GM21447 (cell line): ENCODE measurements around the gene DBI.
A peak's percentile ranks its signal among the peaks of the same experiment; 100 is the strongest.

Source experiments
- ATAC-seq: cut with Tn5 transposase; IDR thresholded peaks from one replicate; pipeline ENCODE4 v1.9.1; 2021; ENCODE audit not compliant: unreplicated experiment

Gene DBI

GRCh38 chr2:119366649-119367471 is at the start of gene DBI, which contains the start of gene C2orf76:
TSS of gene DBI (plus strand) at chr2:119366977. CDS start at chr2:119367052, 75 bp downstream.
TSS of gene C2orf76 (minus strand) at chr2:119366834. CDS start at chr2:119339959, 26,875 bp downstream.
- peak; percentile 92 for ATAC-seq

DNA sequence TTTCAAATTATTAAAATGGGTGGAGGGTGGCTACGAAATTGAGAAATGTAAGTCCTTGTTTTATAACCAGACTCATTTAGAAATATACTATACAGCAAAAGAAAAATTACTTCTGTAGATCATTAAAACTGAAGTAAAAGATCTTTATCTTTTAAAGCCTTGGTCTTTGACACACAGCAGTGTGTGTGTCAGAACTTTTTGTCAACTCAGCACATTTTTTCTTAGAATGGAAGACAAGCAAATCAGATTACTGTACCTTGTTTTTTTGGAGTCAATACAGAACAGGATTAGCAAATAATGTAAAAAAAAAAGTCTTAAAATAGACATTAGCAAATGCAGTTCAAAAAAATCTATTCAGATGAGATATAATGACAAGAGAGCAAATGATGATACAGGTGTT is 49.2 kb upstream of the DBI start:
- no peak for ATAC-seq

DNA sequence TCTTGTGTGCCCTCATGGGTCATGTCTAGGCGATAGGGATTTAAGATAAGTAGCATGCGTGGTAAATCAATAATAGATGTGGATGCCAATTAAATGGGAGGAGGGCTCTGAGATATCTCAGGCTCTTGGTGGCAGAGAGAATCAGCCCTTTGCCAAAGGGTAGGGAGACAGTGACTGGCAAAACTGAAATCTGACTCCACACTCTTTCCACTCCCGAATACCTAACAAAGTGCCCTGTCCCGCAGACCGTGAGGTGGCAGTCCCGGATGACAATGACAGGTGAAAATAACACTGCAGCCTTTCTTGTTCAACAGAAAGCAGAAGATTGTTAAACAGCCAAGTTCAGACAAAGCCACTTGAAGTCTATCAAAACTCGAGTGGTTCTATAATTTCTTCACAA is 47.2 kb upstream of the DBI start:
- ATAC-seq = no peak

GRCh38 chr2:119323459-119323858 is 43.3 kb upstream of the DBI start:
- ATAC-seq = no peak

GRCh38 chr2:119324685-119325270 is 42.0 kb upstream of the DBI start:
- ATAC-seq = no peak

DNA sequence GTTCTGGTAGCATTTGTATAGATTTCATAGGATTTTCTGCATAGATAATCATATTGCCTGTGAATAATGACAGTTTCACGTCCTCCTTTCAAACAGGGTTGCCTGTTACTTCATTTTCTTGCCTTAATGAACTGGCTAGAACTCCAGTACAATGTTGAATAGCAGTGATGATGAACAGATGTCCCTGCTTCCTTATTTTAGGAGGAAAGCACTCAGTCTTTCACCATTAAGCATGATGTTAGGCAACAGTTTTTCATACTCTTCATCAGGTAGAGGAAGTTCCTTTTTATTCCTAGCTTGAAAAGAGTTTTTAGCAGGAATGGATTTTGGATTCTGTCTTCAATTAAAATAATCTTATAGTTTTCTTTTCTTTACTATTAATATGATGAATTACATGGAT is 39.8 kb upstream of the DBI start:
- no peak for ATAC-seq

DNA sequence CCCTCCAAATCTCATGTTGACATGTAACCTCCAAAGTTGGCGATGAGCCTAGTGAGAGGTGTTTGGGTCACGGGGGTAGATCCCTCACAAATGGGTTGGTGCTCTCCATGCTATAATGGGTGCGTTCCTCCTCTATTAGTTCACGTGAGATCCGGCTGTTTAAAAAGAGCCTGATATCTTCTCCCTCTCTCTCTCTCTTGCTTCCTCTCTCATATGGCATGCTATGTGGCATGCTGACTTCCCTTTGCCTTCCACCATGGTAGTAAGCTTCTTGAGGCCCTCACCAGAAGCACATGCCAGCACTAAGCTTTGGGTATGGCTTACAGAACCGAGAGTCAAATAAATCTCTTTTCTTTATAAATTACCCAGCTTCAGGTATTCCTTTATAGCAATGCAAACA is 39.3 kb upstream of the DBI start:
- ATAC-seq = no peak

GRCh38 chr2:119332953-119333352 is 33.8 kb upstream of the DBI start:
- ATAC-seq = no peak

DNA sequence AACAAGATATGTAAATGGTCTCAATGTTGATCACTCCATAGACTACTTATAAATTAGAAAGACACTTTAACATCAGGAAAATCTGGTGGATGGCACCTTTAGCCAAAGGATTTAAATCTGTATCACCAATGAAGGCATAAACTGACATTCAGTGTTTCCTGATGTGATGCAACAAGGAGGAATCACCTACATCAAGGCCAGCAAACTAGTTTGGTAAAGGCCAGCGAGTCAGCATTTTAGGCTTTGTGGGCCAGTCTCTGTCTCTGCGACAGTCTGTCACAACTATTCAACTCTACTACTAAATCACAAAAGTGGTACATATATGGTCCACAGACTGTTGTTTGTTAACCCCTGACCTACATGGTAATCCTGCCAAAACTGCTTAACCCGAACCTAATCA is 33.4 kb upstream of the DBI start:
- no peak for ATAC-seq

DNA sequence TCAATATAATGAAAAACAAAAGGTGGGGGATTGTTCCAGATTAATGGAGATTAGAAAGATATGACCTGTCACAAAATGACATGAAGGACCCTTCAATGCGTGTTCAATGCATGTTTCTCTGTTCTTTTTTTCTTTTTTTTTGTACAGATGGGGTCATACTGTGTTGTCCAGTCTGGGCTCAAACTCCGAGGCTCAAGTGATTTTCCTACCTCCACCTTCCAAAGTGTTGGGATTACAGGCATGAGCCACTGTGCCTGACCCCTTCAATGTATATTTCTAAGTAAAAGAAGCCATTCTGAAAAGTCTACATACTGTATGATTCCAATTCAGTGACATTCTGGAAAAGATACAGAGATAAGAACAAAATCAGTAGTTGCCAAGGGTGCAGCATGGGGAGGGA is 32.9 kb upstream of the DBI start:
- no peak for ATAC-seq

- no peak for ATAC-seq
These were observed 29.0 kb upstream of the DBI start for GRCh38 chr2:119337749-119338148.

GRCh38 chr2:119338272-119338671 is 28.5 kb upstream of the DBI start:
- ATAC-seq = no peak

DNA sequence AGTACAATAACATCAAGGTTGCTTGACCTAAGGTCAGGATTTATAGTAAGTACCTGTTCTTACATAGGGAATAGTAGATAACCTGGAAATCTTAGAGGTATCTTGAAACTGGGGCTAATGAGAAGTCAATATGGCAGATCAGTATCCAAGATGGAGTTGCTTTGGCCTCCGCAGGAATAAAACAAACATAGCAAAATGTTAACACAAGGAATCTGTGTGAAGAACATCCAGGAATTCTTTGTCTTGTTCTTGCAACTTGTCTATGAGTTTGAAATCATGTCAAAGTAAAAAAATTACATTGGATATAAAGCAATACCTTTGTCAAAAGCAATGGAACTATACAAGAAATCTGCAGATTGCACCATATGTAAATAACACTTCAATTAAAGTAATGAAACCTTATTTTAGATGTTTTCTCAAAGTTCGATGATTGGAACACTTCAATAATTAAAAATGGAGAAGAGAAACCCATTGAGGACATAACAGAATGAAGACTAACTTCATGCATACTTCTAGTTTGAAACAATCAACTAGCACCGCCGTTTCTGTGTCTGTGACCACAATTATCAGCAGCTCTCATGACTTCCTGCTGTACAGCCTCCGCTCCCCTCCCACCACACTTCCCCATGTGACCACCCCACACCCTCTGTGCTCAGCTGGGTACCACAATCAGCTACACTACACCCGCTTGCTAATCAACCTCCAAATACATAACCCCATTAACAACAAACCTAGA is 27.8 kb upstream of the DBI start:
- peak; percentile 99 for ATAC-seq

DNA sequence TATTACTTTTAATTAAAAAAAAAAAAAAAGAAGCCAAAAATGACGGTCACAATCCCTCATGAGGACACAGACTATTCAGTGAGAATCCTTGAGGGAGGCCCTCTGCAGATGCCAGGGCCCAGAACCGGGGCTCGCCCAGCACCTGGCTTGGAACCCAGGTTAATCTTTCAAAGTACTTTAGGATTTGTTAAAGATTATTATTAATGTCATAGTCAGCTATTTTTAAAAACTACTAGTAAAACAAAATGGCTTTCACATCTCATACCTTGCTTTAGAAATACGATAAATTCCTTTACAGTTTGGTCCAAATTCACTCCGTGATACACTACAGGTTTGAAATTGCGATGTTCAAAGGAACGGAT is 27.2 kb upstream of the DBI start:
- ATAC-seq = no peak

DNA sequence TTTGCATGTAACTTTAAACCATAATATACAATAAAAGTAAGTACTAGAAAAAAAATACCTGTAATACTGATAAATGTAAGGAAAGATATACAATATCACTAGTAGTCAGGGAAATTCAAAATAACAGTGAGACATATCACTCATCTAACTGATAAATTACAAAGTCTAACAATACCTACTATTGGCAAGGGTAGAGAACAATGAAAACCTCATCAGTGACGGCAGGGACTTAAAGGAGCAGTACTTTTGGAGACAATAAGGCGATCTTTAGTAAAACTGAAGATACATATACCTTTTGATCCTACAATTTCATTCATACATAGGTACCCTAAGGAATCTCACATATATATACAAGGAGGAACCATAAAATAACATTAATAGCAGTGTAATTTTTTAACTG is 25.1 kb upstream of the DBI start:
- ATAC-seq = no peak

DNA sequence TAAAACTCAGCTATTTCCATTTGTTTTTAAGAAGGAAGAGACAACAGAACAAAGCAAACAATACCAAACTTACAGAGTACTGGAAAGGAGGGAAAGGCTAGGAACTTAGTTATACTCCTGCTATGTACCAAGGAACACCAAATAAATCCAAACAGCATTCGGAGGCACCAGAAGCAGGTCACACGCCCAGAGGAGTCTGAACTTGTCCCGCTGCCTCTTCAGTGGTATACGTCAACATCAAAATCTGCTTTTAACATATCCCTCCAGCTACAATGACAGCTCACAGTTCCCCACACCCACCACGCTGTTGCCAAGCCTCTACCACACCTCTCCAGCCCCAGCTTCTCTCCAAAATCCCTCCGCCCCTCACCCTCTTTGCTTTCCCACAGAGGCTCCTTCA is 17.5 kb upstream of the DBI start:
- no peak for ATAC-seq

DNA sequence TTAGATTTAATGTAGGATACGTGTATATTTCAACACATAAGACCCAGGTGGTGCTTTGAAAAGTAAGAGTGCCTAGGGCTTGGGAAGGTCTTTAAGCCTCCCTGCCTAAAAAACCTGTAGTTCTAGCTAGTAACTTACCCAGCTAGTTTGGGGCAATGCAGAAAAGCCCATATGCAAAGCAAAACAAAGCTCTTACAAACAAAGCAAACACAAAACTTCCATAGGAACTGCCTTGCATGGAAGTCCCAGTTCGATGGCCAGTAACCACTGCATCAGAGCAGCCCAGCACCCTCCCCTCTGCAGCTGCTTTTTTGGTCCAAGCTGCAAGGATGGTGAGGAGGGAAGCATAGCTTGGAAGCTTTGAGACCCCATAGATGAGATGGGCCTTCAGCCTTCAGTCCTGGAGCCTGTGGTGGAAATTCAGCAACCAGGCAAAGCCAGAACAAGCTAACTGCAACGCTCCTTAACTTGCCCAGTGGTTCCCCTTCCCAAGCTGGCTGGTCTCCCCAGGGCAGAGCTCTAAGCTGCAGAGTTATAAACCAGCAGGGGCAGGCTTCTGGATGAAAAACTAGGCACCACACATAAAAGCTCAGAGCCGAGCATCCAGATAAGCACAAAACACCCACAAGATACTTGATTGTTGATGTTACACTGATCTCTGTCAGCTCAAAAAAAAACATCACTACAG is 16.3 kb upstream of the DBI start:
- no peak for ATAC-seq

DNA sequence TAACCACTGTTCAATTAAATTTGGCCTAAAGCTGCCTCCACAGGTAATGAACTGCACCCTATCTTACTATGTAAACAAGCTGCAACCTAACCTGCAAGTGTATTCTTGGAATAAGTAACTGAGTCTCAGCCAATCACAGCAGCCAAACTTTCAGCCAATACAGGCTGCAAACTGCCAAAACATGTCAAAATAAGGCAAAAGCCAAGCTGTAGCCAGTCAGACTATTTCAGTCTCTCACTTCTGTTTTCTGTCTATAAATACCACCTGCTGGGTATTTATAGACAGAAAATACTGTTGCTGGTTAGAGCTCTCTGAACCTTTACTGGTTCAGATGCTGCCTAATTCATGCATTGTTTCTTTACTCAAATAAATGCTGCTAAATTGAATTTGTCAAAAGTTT is 14.4 kb upstream of the DBI start:
- ATAC-seq = peak; percentile 96

GRCh38 chr2:119354860-119355259 is 11.9 kb upstream of the DBI start:
- ATAC-seq = no peak

- no peak for ATAC-seq
These were observed 7.0 kb upstream of the DBI start for GRCh38 chr2:119359774-119360173.

DNA sequence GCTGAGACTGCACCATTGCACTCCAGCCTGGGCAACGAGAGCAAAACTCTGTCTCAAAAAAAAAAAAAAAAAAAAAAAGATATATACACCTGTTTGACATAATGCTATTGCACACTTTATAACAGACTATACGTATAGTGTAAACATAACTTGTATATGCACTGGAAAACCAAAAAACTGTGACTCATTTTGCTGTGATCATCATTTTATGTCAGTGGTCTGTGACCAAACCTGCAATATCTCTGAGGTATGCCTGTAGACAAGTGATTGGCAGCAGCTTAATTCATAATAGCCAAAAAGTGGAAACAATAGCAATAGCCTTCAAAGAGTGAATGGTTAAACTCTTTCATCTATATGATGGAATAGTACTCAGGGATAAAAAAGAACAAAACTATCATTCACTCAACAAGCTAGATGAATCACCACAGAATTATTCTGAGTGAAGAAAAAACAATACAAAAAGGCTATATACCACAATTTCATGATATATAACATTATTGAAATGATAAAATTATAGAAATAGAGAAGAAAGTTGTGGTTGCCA is 6.3 kb upstream of the DBI start:
- ATAC-seq = no peak
